Measurements from ENCODE around the gene PPM1H. TPM values are rescaled to one million over a fixed set of nuclear protein-coding genes. Genes with fewer than 3 reads are reported as not detected.

PPM1H gene
- total RNA-seq, 1 experiment from 2014 or later = 37.1 TPM

DNA sequence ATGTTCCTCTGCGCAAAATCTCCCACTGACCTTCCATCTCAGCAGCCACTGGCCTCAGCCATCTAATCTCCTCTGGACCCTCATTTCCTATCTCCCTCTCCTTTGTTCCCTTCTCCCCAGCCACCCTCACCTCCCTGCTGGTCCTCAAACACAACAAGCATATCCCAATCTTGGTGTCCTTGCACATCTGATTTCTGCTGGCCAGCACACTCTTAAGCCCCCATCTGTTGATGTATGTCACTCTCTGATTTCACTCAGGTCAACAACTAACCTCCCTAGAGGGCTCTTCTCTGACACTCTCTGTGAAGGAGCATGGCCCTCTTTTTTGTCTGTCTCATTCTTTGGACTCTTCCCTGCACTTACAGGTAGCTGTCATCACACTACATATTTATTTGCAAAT, 25.6 kb downstream of the PPM1H start:
- H3K36me3 Mint-ChIP-seq = no peaks in the 10 kb centered on the region
- H3K27me3 Mint-ChIP-seq (ENCODE audit: low read depth) = no peaks in the 10 kb centered on the region
- no peak for ATAC-seq
- H3K27ac Mint-ChIP-seq = peak overlapping the region; percentile 8; the same call in 1 of the 2 replicates
- CTCF ChIA-PET = interaction anchor here (1.1 kb wide), 1 partner anchor 159 kb away, joined by 3 read pairs; no protein-coding TSS in a partner anchor
- no peak overlapping the region for H3K4me3 Mint-ChIP-seq
- H3K9me3 Mint-ChIP-seq = no peaks in the 10 kb centered on the region
- peaks cover 38% of the 10 kb centered on the region for H3K4me1 Mint-ChIP-seq
- no peak for DNase-seq (ENCODE audit: low spot score)
- POLR2A ChIA-PET = no interaction called here
- TF ChIP-seq ZNF263 (CRISPR knock-in tag; IDR thresholded peaks at IDR 0.05; ENCODE audit: low read depth) = no peak
- no peak for TF ChIP-seq IRF2 (CRISPR knock-in tag; IDR thresholded peaks at IDR 0.05; ENCODE audit: borderline replicate concordance, low read depth)
- TF ChIP-seq PRDM15 (CRISPR knock-in tag; IDR thresholded peaks at IDR 0.05) = no peak
- TF ChIP-seq OVOL2 (CRISPR knock-in tag; IDR thresholded peaks at IDR 0.05; ENCODE audit: borderline replicate concordance) = no peak
- TF ChIP-seq CREB1 (CRISPR knock-in tag; IDR thresholded peaks at IDR 0.05) = no peak
- TF ChIP-seq NFYB (CRISPR knock-in tag; conservative IDR thresholded peaks at IDR 0.05; ENCODE audit: low read depth) = no peak
- TF ChIP-seq, protein P1, sequence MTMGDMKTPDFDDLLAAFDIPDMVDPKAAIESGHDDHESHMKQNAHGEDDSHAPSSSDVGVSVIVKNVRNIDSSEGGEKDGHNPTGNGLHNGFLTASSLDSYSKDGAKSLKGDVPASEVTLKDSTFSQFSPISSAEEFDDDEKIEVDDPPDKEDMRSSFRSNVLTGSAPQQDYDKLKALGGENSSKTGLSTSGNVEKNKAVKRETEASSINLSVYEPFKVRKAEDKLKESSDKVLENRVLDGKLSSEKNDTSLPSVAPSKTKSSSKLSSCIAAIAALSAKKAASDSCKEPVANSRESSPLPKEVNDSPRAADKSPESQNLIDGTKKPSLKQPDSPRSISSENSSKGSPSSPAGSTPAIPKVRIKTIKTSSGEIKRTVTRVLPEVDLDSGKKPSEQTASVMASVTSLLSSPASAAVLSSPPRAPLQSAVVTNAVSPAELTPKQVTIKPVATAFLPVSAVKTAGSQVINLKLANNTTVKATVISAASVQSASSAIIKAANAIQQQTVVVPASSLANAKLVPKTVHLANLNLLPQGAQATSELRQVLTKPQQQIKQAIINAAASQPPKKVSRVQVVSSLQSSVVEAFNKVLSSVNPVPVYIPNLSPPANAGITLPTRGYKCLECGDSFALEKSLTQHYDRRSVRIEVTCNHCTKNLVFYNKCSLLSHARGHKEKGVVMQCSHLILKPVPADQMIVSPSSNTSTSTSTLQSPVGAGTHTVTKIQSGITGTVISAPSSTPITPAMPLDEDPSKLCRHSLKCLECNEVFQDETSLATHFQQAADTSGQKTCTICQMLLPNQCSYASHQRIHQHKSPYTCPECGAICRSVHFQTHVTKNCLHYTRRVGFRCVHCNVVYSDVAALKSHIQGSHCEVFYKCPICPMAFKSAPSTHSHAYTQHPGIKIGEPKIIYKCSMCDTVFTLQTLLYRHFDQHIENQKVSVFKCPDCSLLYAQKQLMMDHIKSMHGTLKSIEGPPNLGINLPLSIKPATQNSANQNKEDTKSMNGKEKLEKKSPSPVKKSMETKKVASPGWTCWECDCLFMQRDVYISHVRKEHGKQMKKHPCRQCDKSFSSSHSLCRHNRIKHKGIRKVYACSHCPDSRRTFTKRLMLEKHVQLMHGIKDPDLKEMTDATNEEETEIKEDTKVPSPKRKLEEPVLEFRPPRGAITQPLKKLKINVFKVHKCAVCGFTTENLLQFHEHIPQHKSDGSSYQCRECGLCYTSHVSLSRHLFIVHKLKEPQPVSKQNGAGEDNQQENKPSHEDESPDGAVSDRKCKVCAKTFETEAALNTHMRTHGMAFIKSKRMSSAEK (CRISPR knock-in tag; IDR thresholded peaks at IDR 0.05; ENCODE audit: borderline replicate concordance) = no peak
- no peak for TF ChIP-seq ATF6 (CRISPR knock-in tag; IDR thresholded peaks at IDR 0.05)
- no peak for TF ChIP-seq ZNF671 (CRISPR knock-in tag; IDR thresholded peaks at IDR 0.05)
- no peak for TF ChIP-seq FOXJ3 (CRISPR knock-in tag; IDR thresholded peaks at IDR 0.05; ENCODE audit: borderline replicate concordance)
- TF ChIP-seq ZSCAN18 (CRISPR knock-in tag; IDR thresholded peaks at IDR 0.05) = no peak
- TF ChIP-seq, protein P2, sequence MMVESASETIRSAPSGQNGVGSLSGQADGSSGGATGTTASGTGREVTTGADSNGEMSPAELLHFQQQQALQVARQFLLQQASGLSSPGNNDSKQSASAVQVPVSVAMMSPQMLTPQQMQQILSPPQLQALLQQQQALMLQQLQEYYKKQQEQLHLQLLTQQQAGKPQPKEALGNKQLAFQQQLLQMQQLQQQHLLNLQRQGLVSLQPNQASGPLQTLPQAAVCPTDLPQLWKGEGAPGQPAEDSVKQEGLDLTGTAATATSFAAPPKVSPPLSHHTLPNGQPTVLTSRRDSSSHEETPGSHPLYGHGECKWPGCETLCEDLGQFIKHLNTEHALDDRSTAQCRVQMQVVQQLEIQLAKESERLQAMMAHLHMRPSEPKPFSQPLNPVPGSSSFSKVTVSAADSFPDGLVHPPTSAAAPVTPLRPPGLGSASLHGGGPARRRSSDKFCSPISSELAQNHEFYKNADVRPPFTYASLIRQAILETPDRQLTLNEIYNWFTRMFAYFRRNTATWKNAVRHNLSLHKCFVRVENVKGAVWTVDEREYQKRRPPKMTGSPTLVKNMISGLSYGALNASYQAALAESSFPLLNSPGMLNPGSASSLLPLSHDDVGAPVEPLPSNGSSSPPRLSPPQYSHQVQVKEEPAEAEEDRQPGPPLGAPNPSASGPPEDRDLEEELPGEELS (CRISPR knock-in tag; IDR thresholded peaks at IDR 0.05) = no peak
- no peak for TF ChIP-seq ZBTB43 (CRISPR knock-in tag; IDR thresholded peaks at IDR 0.05)
- no peak for TF ChIP-seq TCF7 (CRISPR knock-in tag; IDR thresholded peaks at IDR 0.05; ENCODE audit: low read depth)
- TF ChIP-seq, protein P3, sequence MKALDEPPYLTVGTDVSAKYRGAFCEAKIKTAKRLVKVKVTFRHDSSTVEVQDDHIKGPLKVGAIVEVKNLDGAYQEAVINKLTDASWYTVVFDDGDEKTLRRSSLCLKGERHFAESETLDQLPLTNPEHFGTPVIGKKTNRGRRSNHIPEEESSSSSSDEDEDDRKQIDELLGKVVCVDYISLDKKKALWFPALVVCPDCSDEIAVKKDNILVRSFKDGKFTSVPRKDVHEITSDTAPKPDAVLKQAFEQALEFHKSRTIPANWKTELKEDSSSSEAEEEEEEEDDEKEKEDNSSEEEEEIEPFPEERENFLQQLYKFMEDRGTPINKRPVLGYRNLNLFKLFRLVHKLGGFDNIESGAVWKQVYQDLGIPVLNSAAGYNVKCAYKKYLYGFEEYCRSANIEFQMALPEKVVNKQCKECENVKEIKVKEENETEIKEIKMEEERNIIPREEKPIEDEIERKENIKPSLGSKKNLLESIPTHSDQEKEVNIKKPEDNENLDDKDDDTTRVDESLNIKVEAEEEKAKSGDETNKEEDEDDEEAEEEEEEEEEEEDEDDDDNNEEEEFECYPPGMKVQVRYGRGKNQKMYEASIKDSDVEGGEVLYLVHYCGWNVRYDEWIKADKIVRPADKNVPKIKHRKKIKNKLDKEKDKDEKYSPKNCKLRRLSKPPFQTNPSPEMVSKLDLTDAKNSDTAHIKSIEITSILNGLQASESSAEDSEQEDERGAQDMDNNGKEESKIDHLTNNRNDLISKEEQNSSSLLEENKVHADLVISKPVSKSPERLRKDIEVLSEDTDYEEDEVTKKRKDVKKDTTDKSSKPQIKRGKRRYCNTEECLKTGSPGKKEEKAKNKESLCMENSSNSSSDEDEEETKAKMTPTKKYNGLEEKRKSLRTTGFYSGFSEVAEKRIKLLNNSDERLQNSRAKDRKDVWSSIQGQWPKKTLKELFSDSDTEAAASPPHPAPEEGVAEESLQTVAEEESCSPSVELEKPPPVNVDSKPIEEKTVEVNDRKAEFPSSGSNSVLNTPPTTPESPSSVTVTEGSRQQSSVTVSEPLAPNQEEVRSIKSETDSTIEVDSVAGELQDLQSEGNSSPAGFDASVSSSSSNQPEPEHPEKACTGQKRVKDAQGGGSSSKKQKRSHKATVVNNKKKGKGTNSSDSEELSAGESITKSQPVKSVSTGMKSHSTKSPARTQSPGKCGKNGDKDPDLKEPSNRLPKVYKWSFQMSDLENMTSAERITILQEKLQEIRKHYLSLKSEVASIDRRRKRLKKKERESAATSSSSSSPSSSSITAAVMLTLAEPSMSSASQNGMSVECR (CRISPR knock-in tag; IDR thresholded peaks at IDR 0.05; ENCODE audit: borderline replicate concordance) = no peak
- TF ChIP-seq ZNF121 (CRISPR knock-in tag; IDR thresholded peaks at IDR 0.05) = no peak

Measured in WTC11 (cell line).